IPS-20b (cell line): ENCODE measurements around the gene DNHD1.

ENCODE experiments used
- H3K27ac ChIP-seq: one replicate; pipeline ENCODE4 v1.5.1; 2013; ENCODE audit warnings: low read length
- H3K27me3 ChIP-seq: 2 replicates; pipeline ENCODE4 v1.6.1; 2013; ENCODE audit warnings: mild to moderate bottlenecking, low read length, inconsistent platforms; ENCODE audit not compliant: insufficient read depth
- H3K36me3 ChIP-seq: 2 replicates; pipeline ENCODE4 v1.6.1; 2013; ENCODE audit warnings: low read depth, mild to moderate bottlenecking, inconsistent platforms, low read length, moderate library complexity; ENCODE audit not compliant: insufficient read depth
- H3K4me1 ChIP-seq: 2 replicates; pipeline ENCODE4 v1.6.1; 2013; ENCODE audit warnings: mild to moderate bottlenecking, control low read depth, inconsistent platforms, low read length, moderate library complexity; ENCODE audit not compliant: insufficient read depth
- H3K4me3 ChIP-seq: 2 replicates; pipeline ENCODE4 v1.5.1; 2013; ENCODE audit warnings: mild to moderate bottlenecking, low read length, inconsistent platforms
- H3K9ac ChIP-seq: 2 replicates; pipeline ENCODE4 v1.6.1; 2013; ENCODE audit warnings: low read depth, mild to moderate bottlenecking, inconsistent platforms, low read length, moderate library complexity
- H3K9me3 ChIP-seq: 2 replicates; pipeline ENCODE4 v1.6.1; 2013; ENCODE audit warnings: mild to moderate bottlenecking, low read depth, low read length, inconsistent platforms; ENCODE audit not compliant: insufficient read depth

DNHD1 gene

GRCh38 chr11:6469599-6469998, 27.5 kb upstream of the DNHD1 start:
- peak overlapping the region; percentile 63; the same call in 1 of the 2 replicates for H3K9ac ChIP-seq
- H3K9me3 ChIP-seq: no peaks in the 10 kb centered on the region
- H3K36me3 ChIP-seq: no peaks in the 10 kb centered on the region
- H3K4me3 ChIP-seq: peak overlapping the region; percentile 5; the same call in 1 of the 2 replicates
- peaks cover 20% of the 10 kb centered on the region for H3K4me1 ChIP-seq
- H3K27me3 ChIP-seq: peaks cover 8% of the 10 kb centered on the region
- no peak overlapping the region for H3K27ac ChIP-seq

GRCh38 chr11:6472934-6473333, 24.1 kb upstream of the DNHD1 start:
- peak overlapping the region; percentile 90 for H3K4me3 ChIP-seq
- H3K27me3 ChIP-seq: peaks cover 8% of the 10 kb centered on the region
- peaks cover 25% of the 10 kb centered on the region for H3K4me1 ChIP-seq
- H3K27ac ChIP-seq: no peak overlapping the region
- no peak overlapping the region for H3K9ac ChIP-seq
- no peaks in the 10 kb centered on the region for H3K9me3 ChIP-seq
- peaks cover 20% of the 10 kb centered on the region for H3K36me3 ChIP-seq

- Histone ChIP-seq H3K27ac (peak within 1 kb of the TSS; percentile 65), H3K4me1 (peaks cover 22% of the 10 kb centered on the region), H3K4me3 (peak within 1 kb of the TSS; percentile 90)
Observed at GRCh38 chr11:6473451-6474412, 23.3 kb upstream of the DNHD1 start, which contains the start of gene TRIM3. Gene TRIM3, minus strand, starts transcription at chr11:6473941. Its CDS starts 8,246 bp downstream, at chr11:6465695.

DNA sequence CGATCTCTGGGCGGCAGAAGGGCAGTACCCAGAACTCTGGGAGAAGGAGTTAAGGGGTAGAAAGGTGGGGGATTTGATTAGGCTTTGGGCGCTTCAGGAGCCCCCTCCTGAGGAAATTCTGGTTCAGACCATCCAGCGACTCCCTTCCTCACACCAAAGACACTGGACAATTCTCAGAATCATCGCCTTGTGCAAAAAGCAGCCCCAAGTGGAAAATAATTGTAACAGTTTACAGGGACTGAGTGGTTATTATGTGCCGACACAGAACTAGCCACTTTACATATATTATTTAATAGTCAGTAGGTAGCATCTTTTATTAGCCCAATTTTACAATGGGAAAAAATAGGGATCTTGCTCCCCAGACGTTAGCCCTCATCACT, 22.7 kb upstream of the DNHD1 start:
- Histone ChIP-seq H3K36me3 (peaks cover 35% of the 10 kb centered on the region), H3K4me1 (peaks cover 19% of the 10 kb centered on the region), H3K27ac (peak overlapping the region; percentile 65), H3K4me3 (peak overlapping the region; percentile 77), H3K27me3 (peaks cover 8% of the 10 kb centered on the region), H3K9ac (peak overlapping the region; percentile 81; the same call in 1 of the 2 replicates), H3K9me3 (no peaks in the 10 kb centered on the region)

More at GRCh38 chr11:6473451-6474412, 23.3 kb upstream of the DNHD1 start, which contains the start of gene TRIM3:
- no peaks in the 10 kb centered on the region for H3K9me3 ChIP-seq
- H3K36me3 ChIP-seq: peaks cover 28% of the 10 kb centered on the region
- H3K9ac ChIP-seq: peak within 1 kb of the TSS; percentile 83; the same call in 1 of the 2 replicates
- H3K27me3 ChIP-seq: peaks cover 8% of the 10 kb centered on the region

GRCh38 chr11:6474806-6475500, 22.1 kb upstream of the DNHD1 start:
- H3K9ac ChIP-seq: peak overlapping the region; percentile 81; the same call in 1 of the 2 replicates
- peaks cover 8% of the 10 kb centered on the region for H3K27me3 ChIP-seq
- peak overlapping the region; percentile 77 for H3K4me3 ChIP-seq
- peaks cover 35% of the 10 kb centered on the region for H3K36me3 ChIP-seq
- no peak overlapping the region for H3K27ac ChIP-seq
- peaks cover 16% of the 10 kb centered on the region; the same call in 1 of the 2 replicates for H3K4me1 ChIP-seq
- H3K9me3 ChIP-seq: no peaks in the 10 kb centered on the region

DNA sequence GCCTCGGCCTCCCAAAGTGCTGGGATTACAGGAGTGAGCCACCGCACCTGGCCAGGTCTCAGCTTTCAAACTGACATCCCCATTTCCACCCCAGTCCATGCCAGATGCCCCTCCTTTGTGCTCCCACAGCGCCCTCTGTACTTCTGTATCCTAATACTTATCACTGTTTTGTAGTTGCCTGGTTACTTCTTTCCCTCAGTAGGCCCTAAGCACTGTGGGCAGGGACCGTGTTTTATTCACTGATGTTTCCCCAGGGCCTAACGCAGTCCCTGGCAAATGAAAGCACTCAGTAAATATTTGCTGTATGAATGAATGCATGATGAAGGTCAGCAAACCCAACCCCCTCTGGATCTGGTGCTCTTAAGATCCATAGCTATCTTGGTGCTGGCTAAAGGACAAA, 21.1 kb upstream of the DNHD1 start:
- Histone ChIP-seq H3K4me1 (peaks cover 20% of the 10 kb centered on the region), H3K4me3 (no peak overlapping the region), H3K9me3 (no peaks in the 10 kb centered on the region), H3K27ac (no peak overlapping the region), H3K27me3 (peaks cover 8% of the 10 kb centered on the region), H3K9ac (no peak overlapping the region), H3K36me3 (peaks cover 35% of the 10 kb centered on the region)

DNA sequence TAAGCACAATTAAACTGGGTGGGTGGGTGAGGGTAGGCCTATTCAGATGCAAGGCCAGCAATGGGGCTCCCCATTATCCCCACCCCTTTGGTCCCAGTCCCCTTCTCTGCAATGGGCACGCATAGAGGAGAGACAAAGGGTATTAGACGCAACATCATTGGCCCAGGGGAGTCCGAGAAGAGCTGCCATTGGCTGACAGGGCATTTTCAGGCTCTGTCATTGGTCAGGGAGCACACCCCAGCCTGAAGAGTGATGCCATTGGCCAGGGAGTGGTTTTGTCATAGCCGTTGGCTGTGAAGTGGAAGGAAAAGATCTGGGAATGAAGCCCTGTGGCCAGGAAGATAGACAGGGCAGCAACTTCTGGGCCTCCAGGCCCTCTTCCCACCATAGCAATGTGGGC, 20.5 kb upstream of the DNHD1 start:
- Histone ChIP-seq H3K27ac (no peak overlapping the region), H3K4me1 (peaks cover 20% of the 10 kb centered on the region), H3K9ac (no peak overlapping the region), H3K4me3 (no peak overlapping the region), H3K27me3 (peaks cover 8% of the 10 kb centered on the region; the same call in 1 of the 2 replicates), H3K36me3 (peaks cover 35% of the 10 kb centered on the region), H3K9me3 (no peaks in the 10 kb centered on the region)

DNA sequence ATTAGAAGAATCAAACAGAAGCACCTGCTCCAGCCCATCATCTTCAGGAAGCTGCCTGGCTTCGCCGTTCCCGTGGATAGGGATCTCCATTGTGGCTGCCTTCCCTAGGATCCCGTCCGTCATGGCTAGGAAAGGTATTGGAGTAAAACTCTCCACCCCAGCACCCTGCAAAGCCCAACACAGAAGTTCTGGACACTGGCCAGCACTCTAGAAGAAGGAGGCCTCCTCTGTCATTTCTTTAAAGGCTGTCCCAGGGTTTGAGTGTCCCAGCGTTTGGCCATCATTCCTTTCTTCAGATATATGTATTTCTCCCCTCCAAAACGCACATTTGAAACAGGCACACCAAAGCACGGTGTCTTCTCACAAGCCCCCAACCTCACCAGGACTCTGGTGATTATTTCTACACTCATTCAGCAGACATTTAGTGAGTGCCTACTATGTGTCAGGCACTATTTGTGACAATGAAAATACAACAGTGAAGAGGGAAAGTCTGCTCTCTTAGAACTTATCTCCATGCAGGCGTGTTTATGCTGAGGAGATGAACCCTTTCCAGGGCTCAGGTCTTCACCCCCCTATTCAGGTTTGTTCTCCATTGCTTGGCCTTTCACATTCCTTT, 16.7 kb upstream of the DNHD1 start:
- H3K27me3 ChIP-seq: no peaks in the 10 kb centered on the region
- peak overlapping the region; percentile 23 for H3K27ac ChIP-seq
- peaks cover 66% of the 10 kb centered on the region for H3K36me3 ChIP-seq

DNA sequence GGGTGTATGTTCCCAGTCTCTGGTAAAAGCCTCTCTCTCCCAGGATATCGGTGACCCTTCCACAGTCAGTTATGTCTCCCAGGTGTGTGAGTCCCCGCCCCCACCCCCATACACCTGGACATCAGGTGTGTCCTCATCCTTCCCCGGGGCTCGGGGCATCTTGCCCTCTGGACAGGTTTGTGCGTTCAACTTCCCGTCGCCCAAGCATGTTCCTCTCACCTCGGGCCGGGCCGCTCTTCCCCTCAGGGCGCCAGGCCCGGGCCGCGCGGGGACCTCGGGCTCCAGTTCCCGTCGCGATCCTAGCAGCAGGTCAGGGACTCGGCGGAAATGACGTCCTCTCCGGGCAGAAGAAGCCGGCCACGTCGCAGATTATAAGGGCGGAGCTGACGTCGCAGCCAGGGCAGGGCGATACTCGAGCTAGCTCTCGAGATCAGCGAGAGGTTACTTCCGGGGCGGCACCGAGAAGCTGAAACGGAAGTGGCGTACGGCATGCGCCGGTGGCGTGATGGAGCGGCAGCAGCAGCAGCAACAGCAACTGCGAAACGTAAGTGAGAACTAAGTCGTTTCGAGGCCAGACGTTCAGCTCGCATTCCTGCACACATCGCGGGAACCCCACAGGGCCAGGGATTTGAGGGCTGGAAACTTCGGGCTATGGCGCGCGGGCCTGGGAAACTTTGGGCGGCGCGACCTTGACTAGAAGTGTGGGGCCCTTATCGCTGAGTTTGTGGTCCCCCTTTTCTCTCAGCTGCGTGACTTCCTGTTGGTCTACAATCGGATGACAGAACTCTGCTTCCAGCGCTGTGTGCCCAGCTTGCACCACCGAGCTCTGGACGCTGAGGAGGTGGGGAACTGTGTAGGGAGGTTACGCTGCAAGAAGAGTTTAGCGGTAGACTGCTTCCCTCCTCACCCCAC, 15.8 kb upstream of the DNHD1 start, which contains the start of the genes ARFIP2 and TIMM10B:
TSS of gene ARFIP2 (minus strand) at position 320 of the 912 bp plus-strand sequence. CDS start 910 bp downstream, outside the sequence.
TSS of gene TIMM10B (plus strand) at position 490 of the 912 bp plus-strand sequence. CDS start at position 506, 16 bp downstream.
- peaks cover 10% of the 10 kb centered on the region for H3K4me1 ChIP-seq
- H3K27ac ChIP-seq: peak within 1 kb of the TSS; percentile 75
- no peaks in the 10 kb centered on the region for H3K27me3 ChIP-seq
- H3K9me3 ChIP-seq: no peaks in the 10 kb centered on the region
- H3K36me3 ChIP-seq: peaks cover 71% of the 10 kb centered on the region
- peak within 1 kb of the TSS; percentile 98 for H3K4me3 ChIP-seq
- H3K9ac ChIP-seq: peak within 1 kb of the TSS; percentile 97

More for the DNA sequence above, 16.7 kb upstream of the DNHD1 start:
- Histone ChIP-seq H3K9me3 (no peaks in the 10 kb centered on the region), H3K4me3 (peak overlapping the region; percentile 98), H3K4me1 (peaks cover 10% of the 10 kb centered on the region), H3K9ac (peak overlapping the region; percentile 96)

- Histone ChIP-seq H3K4me3 (peak overlapping the region; percentile 98), H3K36me3 (peaks cover 71% of the 10 kb centered on the region), H3K4me1 (peaks cover 10% of the 10 kb centered on the region), H3K27ac (peak overlapping the region; percentile 75), H3K9me3 (no peaks in the 10 kb centered on the region), H3K9ac (peak overlapping the region; percentile 97), H3K27me3 (no peaks in the 10 kb centered on the region)
Observed at GRCh38 chr11:6481924-6482275, 15.2 kb upstream of the DNHD1 start.
